Left forelimb (tissue), 1 donor: ENCODE data around the gene SUSD4.

Experiments used
- DNase-seq: peaks from one replicate; pipeline ENCODE4 v3.0.0-alpha.2; 2018; ENCODE audit warnings: low spot score

Gene SUSD4

DNA sequence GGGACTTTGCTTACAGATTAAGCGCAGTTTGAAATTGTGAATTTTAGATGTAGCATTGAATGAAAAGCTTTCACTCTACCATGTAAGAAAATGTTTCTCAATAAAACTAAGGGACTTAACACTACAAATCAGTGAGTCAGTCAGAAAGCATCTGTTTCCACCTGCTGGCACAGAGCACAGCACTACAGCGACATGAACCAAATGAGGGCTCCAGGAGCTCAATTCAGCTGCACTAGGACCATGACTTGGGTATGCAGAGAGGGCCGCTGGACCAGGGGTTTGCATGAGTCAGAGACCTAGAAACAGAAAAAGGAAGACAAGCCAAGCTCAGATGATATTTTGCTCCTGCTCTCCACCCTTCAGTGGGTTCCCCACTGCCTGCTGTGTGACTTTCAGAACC, 5.2 kb downstream of the SUSD4 start:
- no peak for DNase-seq

DNA sequence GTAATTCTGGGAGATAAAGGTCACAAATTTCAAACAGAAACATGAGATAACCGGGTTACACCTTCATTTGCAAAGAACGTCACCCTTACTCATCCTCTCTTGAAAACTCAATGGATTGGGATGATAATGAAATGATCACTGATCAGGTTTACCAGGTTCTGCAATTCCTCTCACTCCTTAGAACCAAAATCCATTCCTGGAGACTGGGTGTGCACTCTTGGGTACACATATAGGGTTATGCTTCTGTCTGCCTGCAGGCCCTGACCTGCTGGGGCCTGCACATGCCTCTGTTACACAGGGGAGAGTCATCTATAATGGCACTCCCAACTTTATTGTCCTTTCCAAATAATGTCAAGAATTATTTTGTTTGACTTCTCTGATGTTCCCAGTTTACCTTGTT, 8.3 kb downstream of the SUSD4 start:
- no peak for DNase-seq

DNA sequence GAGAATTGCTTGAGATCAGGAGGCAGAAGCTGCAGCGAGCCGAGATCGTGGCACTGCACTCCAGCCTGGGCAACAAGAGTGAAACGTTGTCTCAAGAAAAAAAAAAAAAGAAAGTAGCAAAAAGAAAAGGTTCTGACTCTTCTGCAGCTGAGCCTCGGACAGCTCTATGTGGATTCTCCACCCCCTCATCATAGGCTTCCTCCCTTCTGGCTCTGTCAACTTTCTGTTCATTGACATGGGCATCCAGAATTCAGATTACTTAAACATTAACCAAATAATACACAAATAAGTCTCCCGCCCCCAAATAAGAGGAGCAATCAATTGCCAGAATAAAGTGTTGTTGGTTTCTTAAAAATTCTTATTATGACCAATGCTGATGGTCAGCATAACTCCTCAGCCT, 10.0 kb downstream of the SUSD4 start:
- no peak for DNase-seq

DNA sequence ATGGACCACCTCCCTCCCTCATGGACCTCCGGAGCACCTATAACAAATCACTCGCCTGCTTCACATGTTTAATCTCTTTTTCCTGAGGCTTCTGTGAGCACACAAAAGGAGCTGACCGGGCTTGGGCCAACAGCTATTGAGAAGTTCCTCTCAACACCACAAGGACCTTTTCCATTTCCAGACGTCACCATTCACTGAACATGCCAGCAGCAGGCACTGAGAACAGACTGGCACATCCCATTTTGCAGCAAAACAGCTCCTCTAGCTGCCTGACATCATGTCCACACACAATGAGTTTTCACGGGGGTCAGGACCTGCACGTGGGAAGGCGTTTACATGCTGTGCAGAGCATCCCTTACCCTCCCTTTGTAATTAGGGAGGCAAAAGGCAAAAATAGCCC, 11.0 kb downstream of the SUSD4 start:
- no peak for DNase-seq

GRCh38 chr1:223350361-223350908, 13.5 kb downstream of the SUSD4 start:
- no peak for DNase-seq

DNA sequence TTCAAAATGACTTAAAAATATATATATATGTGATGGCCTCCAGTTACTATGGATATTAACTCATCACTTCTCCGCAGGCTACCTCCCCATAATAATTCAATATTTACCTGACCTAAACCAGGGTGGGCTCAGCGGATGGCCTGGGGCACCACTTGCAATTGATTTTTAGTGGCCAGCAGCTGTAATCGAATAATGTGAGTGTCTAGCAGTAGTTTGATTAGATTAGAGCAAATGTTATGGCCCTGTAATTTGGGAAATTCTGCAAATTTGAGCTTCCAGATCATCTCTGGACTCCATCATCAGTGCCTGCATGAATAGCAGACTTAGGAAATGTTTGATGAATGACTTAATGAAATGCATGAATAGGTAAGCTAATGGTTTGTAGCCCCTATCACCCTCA, 14.7 kb downstream of the SUSD4 start:
- DNase-seq: no peak

- DNase-seq: no peak
Measured at GRCh38 chr1:223348439-223348838, 15.5 kb downstream of the SUSD4 start.

DNA sequence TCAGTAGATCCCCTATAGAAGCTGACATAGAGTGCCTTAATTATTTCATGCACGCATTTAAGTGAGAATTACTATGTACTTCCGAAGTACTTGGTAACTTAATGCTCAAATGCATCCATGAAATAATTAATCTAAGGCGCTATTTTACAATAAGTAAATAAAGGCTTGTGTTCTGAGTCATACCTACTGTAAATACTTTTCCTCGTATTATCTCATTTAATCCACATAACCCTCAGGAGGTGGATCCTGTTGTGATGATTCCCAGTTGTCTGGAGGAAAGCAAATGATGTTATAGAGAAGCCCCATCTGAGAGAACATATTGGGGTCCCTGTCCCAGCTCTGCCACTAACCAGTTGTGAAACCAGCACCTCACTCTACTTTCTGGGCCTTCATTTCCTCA, 16.4 kb downstream of the SUSD4 start:
- no peak for DNase-seq

- DNase-seq: no peak
Measured at GRCh38 chr1:223346311-223346710, 17.7 kb downstream of the SUSD4 start.

GRCh38 chr1:223345720-223346119, 18.3 kb downstream of the SUSD4 start:
- DNase-seq: no peak

DNA sequence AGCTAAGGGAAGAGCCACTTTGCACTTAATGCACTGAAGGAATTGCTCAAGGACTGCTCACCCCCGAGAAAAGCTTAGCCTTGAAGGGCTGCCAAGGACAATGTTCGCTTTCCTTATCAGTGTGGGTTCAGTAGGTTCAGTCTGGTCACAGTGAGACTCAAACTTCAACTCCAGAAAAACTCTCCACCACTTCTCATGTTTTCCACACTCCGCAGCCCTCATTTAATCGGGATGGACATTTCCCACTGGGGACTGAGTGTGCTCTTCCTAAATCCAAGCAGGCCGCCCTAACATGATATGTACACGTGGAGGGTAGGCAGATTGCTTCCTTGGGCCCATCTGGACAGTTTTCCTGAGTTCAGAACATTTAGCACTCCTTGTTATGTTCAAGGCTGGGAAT, 19.5 kb downstream of the SUSD4 start:
- no peak for DNase-seq

- DNase-seq: no peak
Measured at GRCh38 chr1:223343692-223344091, 20.3 kb downstream of the SUSD4 start.

DNA sequence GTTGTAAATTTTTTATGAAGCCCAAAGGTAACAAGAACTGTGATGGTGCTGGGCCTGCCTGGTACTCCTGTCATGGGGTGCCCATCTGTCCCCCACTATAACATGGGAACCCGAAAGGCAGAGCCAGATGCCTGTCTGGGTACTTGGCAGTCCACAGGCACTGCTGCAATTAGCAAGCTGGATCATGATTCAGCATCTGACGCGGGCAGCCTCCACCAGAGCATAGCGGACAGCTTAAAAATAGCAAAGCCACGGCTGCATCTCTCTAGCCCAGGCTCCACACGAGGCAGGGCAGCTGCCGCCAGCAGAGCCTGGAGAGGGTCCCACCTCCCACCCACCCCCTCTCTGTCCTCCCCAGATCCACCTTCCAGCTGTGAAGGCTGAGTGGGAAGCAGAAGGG, 22.9 kb downstream of the SUSD4 start:
- DNase-seq: no peak

- DNase-seq: no peak
Measured at GRCh38 chr1:223340637-223341036, 23.3 kb downstream of the SUSD4 start.

DNA sequence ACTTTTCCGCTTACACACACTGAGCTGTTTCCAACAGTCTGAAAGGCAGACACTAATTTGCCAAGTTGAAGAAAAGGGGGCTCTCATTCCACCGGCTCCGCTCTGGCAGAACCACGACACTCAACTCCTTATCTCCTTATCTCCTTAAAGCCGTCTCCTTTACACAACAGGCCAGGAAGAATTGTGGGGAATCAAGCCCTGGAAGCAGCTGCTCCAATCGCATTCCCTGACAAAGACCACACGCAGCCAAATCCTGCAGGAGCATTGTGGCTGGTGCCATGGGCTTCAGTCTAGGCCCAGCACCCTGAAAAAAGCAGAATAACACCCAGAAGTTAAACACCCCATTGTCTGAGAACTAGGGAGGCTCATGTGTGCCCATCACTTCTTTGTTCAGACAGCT, 24.1 kb downstream of the SUSD4 start:
- no peak for DNase-seq

GRCh38 chr1:223338811-223339746, 24.9 kb downstream of the SUSD4 start:
- DNase-seq: no peak

DNA sequence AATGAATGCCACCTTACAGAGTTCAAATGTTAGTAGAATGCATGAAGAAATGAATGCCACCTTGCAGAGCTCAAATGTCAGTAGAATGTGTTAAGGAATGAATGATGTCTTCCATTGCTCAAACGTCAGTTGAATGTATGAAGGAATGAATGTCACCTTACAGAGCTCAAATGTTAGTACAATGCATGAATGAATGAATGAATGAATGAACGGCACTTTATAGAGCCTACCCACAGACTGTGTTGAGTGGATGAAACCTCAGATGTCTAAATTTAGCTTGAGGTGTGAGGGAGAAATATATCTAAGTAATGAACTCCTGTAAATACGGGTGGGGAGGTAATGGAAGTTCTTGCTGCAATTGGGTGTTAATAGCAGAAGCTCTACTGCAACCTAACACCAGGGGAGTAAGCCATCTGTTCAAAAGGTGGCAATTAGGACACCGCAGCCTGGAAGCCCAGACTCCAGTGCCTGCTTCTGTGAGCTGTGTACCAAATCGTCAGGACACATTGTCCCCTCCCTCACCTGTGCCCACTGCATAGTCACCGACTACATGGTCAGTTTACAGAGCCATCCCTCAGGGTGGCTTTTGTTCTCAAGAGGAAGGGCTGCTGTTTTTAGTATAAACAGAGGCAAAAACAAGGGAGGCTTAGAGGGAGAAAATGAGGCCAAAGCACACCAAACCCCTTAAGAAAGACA, 26.7 kb downstream of the SUSD4 start:
- no peak for DNase-seq

GRCh38 chr1:223334156-223334555, 29.8 kb downstream of the SUSD4 start:
- no peak for DNase-seq

- no peak for DNase-seq
Measured at GRCh38 chr1:223332997-223333396, 31.0 kb downstream of the SUSD4 start.

DNA sequence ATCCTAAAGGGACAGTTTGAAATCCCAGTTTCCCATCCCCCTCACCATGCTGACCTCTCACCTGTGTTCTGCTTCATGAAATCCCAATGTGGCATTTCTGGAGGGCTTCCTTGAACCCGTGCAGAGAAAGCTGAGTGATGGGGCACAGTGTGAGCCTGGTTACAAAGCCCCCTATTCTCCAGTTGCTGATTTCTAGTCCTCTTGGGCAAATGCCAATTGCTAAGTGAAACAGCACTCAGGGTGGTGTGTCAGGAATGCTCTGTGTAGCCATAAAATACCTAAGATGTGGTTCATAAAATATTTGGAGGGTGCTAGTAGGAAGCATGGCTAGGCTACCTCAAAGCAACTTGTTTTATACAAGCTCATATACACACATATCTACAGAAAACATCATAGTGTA, 32.0 kb downstream of the SUSD4 start:
- DNase-seq: no peak

DNA sequence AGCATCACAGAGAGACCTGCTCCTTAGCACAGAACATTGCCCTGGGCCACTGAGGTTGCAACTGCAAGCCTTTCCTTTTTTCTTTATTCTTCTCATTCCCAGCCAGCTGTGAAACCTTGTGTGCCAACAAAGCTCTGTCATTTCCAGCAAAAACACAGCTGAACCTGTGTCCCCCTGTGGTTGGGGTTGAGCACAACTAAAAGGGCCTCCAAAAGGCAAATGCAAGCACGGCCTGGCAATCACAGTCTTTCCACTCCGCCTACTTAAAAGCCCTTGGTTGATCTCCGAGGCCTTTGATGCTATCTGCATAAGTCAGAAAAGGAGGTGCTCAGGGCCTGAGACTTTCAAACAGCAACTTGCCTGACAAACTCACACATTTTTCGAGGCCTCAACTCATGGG, 32.7 kb downstream of the SUSD4 start:
- no peak for DNase-seq

GRCh38 chr1:223330466-223330865, 33.5 kb downstream of the SUSD4 start:
- DNase-seq: no peak
